GM21786 (cell line): ENCODE data around the gene SLC24A4.

Experiments used
- ATAC-seq: cut with Tn5 transposase; IDR thresholded peaks from one replicate; pipeline ENCODE4 v1.9.1; 2021; ENCODE audit not compliant: unreplicated experiment

The SLC24A4 gene

DNA sequence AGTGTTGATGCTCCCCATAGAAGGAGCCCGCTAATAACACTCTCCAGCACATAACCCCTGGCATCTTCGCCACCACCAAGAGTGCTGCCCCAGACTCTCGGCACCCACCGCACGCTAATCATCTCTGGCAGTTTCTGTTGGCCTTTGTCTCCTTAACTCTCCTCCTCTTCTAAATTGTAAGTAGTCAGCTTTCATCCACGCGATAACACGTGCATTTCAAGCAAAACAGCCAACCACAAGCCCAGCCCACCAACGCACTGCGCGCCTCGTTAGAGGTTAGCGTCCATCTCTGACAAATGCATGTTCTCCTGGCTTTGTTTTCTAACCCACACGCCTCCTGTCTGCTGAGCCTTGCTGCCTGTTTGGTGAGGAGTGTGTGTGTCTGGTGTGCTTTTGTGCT lies 129.5 kb downstream of the SLC24A4 start:
- ATAC-seq = no peak

DNA sequence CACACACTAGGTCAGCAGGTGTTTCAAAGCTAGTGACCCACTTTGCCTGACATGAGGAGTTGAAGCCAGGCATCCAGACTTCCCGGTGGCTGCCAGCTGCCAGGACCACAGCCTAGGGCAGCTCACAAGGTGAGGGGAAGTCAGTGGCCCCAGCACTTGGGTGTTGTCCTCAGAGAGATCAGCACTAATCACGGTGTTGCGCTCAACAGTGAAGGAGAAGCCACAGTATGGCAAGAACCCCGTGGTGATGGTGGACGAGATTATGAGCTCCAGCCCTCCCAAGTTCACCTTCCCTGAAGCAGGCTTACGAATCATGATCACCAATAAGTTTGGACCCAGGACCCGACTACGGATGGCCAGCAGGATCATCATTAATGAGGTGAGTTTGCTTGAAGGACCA lies 130.7 kb downstream of the SLC24A4 start:
- ATAC-seq = no peak

DNA sequence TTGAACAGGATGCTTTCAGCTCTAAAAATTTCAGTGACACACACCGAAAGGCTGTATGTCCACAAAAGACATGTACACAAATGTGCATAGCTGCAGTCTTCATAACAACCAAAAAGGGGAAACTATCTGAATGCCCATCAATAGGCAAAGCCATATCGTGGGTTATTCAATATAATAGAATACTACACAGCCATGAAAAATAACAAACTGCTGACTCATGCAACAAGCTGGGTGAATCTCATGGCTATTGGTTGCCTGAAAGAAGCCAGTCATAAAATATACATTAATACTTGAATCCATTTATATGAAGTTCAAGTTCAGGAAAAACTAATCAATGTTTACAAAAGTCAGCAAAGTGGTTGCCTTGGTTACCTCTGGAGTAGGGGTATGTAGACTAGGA lies 132.3 kb downstream of the SLC24A4 start:
- no peak for ATAC-seq

DNA sequence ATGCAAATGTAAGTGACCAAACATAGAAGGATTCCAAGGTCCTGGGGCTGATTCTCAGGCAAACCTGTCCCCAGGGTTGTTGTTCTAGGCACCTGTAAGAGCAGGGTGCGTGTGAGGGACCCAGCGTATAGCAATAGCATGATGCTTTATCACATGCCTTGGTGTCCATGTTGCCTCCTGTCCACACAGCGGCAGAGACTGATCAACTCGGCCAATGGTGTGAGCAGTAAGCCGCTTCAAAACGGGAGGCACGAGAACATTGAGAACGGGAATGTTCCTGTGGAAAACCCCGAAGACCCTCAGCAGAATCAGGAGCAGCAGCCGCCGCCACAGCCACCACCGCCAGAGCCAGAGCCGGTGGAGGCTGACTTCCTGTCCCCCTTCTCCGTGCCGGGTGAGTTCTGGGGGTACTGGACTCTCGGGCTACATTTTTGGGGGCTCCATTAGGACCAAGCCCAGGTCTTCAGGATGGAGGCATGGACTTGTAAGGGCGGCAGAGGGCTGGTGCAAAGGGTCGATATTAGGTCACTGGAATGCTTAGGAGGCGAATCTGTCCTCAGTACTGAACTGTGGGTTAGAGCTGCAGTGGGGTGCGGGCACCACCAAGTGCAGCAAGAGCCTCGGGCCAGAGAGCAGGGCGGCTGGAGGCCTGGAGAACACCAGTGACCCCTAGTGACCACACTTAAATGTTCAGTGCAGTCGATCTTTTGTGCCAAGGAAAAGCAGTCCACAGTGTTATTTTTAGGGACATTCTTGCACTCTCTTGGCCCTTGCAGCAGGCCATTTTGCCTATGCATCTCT lies 133.4 kb downstream of the SLC24A4 start:
- ATAC-seq = no peak

DNA sequence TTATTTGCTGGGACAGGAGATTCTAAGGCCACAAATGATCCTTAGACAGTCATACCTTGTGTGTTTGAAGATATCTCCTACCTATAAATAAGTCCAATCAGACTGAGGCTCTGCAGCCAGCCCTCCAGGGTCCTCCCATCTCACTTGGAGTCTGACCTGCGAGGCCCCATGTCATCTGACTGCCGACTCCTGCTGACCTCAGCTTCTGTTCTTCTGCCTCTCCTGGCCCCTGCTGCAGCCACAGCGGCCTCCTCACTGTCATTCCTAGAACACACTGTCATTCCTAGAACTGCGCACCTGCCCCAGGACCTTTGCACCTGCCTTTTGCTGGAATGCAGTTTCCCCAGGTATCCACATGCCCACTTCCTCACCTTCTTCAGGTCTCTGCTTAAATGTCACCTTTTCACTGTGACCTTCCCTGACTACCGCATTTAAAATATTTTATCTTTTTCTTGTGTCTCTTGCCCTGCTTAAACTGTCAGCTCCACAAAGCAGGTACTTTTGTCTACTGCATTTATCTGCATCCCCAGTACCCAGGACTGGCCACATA lies 134.1 kb downstream of the SLC24A4 start:
- no peak for ATAC-seq

DNA sequence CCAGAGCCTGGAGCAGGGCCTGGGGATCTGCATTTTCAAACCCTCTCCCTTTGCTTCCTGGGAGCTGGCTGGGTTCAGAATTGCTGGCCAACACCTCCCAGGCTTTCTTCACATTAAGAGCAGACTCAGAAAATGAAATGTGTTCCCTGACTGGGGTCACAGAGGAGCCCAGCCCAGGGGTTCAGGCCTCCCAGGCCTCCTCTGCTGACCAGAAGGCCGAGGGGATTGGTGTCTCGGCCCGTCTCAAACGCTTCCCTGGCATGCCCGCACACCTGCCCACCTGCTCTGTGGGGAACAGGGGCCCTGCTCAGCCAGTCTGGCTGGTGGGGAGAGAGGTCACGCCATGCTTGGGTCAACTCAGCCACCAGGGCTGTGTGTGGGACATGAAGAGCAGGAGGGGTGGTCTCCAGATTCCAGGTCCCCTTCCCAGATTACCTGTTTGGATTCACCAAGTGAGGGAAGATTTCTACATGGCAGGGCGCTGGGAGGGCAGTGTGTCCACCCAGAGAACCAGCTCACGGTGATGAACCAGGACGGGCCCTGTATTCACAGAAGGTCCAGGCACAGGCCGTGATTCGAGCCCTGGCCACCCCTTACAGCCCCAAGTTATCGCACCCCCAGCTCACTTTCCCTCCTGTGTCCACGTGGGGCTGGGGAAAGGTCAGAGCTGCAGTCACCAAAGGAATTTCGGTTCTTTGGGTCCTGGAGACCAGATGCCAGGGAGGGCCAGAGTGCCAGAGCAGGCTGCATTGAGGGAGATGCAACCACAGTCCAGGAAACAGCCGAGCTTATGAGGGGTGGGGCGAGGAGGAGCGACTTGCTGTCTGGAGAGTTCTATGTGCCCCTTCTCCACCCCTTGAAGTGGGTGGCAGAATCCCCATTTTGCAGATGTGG lies 135.4 kb downstream of the SLC24A4 start:
- no peak for ATAC-seq

DNA sequence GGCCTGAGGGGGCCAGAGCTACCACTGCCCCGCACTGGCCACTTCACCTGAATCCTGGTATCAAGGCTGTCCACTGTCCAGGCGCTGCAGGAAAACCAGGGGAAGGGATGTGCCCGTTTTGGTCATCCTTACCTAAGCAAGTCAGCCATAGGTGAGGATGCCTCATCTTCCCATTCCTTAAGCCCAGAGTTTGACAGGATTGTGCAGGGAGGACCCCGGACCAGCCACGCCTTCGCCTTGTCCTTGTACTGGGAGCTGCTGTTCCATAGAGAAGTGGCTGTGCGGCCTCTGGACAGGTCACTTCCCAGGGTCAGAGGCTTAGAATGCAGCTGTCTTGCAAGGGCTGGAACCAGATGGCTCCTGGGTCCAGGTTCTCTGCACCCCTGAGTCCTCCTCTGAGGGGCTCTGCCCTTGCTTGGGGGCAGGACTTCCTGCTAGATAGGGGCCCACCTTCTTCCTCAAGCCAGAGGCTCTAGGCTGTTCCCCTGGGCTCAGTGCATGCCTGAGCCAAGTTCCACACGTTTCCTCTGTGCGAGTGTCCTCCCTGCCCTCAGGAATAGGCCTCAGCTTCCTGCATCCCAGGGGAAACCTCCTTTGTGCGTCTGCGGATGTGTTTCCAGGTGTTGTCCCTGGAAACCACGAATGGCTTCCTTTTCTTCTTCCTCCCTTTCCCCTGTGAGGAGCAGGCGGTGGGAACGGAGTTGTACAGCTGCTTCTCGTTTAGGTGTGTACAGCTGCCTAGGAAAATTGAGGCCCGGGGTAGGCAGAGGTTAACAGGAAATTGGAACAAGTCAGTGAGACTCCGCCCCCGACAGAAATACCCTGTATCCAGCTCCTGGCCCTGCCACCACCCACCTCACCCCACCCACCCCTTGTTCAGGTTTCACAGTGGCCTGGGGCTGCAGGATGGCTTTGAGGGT lies 136.3 kb downstream of the SLC24A4 start:
- no peak for ATAC-seq

DNA sequence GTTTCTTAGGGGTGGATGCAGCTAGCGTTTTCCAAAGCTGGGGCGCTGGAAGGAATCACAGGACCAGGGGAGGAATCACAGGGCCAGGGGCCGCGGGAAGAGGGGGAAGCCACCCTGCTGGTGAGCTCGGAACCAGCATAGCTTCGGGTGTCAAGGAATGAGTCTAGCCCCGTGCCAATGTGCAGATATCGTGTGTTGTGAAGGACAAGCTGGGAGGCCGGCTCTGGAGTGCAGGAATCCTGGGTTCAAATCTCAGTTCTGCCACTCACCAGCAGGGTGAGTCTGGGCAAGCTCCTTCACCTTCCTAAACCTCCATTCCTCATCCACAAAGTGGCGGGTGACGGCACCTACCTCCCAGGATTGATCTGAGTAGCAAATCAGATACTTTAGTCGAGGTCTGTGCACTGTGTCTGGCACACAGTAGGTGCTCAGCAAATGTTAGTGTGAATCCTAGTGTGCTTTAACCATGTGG lies 137.0 kb downstream of the SLC24A4 start:
- no peak for ATAC-seq

DNA sequence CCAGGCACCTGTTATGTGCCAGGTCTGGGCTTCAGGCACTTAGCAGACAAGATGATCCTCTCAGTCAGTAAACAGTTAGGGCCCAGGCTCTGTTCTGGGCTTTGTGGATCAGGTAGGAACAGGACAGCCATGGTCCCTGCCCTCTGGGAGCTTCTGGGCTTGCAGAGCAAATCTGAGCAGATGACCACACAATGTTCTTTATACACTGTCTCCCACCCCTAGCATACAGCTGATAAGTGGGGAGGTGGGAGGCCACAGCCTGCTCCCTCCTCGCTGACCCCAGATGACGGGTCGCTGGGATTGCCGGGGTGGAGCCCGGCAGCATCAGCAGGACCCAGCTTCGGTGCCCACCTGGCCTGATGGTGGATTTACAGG lies 137.6 kb downstream of the SLC24A4 start:
- ATAC-seq = no peak

DNA sequence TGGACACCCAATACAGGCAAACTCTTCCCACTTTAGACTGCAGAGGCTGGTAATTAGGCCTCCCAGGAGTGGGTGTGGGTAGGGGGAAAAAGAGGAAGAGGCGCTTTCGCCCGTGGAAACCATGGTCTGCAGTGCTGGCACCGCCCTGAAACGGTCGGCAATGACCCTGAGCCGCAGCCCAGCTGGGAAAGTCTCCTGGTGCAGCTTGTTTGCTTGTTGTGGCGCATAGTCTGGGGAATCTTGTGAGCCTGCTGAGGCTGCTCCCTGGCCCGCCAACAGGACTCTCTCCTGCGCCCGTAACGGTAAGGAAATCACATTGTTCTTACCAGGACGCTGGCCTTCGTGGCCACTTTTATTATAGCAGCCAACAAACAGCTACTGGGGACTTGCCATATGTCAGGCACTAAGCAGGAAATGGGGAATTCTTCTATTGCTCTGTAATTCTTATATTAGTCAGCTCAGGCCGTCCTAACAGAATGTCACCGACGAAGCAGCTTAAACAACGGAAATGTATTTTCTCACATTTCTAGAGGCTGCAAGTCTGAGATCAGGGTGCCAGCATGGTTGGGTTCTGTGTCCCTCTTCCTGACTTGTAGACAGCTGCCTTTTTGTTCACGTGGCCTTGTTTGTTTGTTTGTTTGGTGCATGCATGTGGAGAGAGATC lies 138.1 kb downstream of the SLC24A4 start:
- peak; percentile 69 for ATAC-seq

DNA sequence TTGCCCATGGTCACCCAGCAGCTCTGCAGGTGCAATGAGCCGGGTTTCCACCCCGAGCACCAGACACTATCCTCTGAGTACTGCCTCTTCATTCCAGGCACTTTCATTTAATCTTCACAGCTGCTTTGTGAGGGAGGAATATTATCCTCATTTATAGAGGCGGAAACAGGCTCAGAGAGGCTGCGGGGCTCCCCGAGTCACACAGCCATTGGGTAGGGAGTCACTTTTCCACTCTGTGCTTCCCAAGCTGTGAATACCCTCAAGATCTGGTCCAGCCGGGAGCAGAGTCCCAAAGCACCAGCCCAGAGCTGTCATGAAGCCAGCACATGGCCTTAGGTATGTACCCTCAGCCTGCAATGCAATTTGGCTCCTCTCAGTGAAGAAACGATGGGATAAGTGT lies 138.9 kb downstream of the SLC24A4 start:
- ATAC-seq = no peak

DNA sequence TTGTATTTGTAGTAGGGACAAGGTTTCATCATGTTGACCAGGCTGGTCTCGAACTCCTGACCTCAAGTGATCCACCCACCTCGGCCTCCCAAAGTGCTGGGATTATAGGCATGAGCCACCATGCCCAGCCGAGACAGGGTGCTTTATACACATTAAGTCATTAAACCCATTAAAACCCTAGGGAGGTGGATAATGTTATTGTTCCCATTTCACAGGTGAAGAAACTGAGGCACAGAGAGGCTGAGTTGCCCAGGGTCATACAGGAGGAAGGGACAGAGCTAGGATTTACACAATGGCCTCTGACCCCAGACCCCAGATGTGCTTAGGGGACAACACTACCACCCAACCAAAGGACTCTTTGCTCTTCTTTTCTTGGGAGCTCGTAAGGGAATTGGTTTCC lies 139.6 kb downstream of the SLC24A4 start:
- no peak for ATAC-seq

DNA sequence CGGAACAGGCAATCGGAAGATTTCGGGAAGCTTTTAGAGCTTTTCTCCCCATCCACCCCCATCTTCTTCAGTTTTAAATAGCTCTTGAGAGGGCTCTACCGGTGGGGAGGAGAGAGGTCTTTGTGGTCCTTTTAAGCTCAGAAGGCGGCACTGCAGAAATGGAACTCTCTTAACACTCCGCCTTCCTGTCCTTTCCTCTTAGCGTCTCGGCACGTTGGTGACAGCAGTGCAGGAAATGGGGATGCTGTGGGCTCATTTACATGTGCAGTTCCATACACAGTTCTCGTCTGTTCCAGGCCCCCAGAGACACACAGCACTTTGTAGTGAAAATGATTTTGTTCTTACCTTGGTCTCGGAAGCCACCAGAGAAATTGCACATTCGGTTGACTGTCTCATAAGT lies 140.2 kb downstream of the SLC24A4 start:
- ATAC-seq = no peak

DNA sequence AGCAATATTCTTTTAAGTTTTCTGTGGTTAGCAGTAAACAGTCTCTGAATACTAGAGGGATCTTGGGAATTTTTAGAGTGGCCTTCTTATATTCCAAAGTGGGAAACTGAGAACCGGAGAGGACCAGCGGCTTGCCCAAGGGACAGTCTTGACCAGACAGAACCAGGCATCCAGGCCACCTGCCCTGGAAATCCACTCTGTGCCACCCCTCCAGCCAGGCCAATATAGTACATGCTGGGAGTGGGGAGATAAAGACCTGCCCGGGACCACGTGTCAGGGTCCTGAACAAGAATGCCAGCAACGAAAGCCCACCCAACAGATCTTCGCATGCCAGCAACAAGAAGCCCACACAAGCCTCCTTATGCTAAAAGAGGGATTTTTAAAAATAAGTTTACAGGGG lies 141.2 kb downstream of the SLC24A4 start:
- ATAC-seq = no peak

DNA sequence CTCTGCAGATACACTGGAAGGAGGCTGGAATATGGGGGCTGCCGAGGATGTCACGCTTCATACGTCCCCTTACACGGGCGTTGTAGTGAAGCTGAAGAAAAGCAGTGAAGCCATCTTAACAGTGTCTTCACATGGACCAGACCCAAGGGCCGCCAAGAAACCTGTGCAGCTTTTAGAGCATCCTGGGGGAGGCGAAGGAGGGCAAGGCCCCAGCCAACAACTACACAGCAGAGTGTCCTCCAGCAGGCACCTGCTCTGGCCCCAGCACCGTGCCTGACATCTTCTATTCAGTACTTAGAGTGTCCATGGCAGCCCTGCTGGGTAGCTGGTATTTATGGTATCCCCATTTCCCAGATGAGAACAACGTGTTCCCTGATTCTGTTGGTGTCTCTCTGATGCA lies 141.8 kb downstream of the SLC24A4 start:
- ATAC-seq = no peak

DNA sequence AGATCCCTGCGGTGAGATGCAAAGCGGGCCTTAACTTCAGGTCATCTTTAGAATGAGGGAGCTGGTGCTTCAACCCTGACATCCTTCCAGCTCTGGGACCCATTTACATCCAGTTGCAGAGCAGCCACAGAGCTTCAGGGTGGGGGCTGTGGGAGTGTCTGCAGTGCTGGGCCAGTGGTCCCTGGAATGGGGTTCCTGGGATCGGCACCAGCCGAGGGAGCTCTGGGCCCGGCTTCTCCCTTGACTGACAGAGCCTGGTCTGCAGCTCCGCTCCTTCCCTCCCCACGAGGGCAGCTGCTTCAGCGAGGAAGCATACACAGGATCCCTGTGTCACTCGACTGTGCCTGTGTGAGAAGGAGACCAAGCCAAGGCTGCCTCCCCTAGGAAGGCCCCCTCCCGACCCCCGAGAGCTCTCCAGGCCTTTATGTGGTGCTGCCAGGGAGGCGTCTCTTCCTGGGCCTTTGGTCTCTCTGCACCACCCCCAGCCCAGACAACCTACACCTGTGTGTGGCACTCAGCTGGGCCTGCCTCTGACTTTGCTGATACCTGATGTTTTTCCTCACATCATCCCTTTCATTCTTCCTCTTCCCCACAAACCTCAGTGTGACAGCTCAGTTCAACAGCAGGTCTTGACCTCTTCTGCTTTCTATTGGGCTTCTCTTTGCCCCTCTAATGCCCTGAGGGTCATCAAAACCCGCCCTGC lies 142.5 kb downstream of the SLC24A4 start:
- ATAC-seq = no peak

DNA sequence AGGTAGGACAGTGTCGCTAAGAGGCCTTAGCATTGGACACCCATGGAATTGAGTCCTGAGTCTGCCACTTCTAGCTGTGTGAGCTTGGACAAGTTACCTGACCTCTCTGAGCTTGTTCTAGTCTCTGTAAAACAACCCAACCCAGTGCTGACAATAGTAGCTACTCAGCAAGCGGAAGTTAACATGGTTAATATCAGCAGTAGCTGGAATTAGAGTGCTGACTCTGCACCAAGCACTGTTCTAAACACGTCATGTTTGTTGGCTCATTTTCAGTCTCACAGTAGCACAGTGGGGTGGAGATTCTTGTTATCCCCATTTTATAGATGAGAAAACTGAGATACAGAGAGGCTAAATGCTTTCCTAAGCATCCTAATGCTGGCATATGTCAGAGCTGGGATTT lies 143.1 kb downstream of the SLC24A4 start:
- ATAC-seq = no peak

DNA sequence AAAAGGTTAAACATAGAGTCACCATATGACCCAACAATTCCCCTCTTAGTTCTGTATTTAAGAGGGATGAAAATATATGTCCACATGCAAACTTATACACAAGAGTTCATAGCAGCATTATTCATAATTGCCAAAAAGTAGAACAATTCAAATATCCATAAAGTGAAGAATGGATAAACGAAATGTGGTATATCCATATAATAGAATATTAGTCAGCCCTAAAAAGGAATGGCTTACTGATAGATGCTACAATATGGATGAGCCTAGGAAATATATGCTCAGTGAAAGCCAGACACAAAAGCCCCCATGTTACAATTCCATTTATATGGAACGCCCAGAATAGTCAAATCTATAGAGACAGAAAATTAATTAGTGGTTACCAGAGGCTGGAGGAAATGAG lies 146.6 kb downstream of the SLC24A4 start:
- no peak for ATAC-seq

DNA sequence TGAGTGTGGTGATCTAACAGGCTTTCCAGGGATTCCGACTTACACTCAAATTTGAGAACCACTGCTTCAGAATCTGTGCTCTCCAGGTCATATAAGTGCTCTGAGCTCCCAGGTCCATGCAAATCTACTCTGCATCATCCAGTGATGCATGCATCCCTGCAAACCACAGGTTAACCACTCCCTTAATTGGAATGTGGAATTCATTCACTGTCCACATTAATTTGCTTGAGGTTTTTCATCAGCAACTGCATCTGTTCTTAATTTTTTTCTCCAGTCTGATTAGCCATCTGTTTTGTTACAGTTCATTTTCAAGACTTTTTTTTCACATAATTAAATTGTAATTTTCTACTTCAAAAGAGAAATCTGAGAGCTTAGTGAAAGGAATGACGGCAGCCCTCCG lies 147.2 kb downstream of the SLC24A4 start:
- ATAC-seq = no peak

DNA sequence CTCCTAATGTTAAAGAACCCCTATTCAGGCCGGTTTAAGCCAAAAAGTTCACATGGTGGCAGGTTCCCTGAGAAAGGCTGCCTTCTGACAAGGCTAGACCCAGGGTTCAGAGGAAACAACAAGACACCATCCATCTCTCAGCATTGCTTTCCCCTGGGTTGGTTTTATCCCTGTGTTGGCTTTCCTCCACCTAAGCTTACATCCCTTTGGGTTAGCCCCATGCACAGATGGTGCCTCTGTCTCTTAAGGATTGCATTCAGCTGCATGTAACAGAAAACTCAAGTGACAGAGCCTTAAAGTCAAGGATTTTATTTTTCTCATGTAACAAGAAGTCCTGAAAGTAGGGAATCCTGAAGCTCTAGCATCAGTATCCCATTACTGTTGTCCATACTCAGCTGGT lies 147.8 kb downstream of the SLC24A4 start:
- ATAC-seq = no peak
